HG03025 (cell line): ENCODE data around the gene PARD3B.

ENCODE experiments used
- ATAC-seq: cut with Tn5 transposase; IDR thresholded peaks from one replicate; pipeline ENCODE4 v1.9.1; 2021; ENCODE audit warnings: mild to moderate bottlenecking, moderate library complexity; ENCODE audit not compliant: unreplicated experiment, low FRiP score

PARD3B gene

GRCh38 chr2:205555566-205556230, 1010.4 kb downstream of the PARD3B start:
- no peak for ATAC-seq

- ATAC-seq, result no peak
Observed at GRCh38 chr2:205556357-205556756, 1011.1 kb downstream of the PARD3B start.

DNA sequence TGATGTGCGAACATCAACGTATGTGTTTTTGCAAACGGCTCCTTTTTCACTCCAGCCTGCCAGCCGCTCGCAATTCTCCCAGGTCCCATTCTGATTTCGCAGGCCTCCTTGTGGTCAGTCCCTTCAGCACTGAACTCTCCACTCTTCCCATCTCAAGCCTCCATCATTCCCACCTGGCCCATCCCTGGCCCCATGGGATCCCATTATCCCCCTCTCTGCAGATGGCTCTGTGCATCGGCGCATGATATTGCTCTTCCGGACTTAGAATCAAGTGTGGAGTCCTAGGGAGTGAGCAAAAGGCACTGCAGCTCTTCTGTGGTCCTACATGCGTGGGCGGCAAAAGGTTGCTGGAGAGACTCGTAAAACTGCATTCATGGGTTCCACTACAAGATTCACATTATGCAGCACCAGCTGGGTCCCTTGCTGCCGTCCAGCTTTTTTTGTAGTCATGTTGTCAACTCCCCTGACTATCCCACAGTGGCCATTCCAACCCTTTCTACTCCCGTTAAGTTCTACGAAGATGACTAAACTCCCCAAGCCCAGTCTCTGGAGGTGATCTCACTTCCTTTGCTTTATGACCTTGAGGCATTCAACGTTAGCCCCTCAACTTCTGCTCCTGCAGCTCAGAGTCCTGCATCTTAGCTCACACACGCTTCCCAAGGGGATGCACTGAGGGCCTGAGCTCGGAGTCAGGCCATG, 1011.7 kb downstream of the PARD3B start:
- no peak for ATAC-seq

GRCh38 chr2:205557873-205558272, 1012.6 kb downstream of the PARD3B start:
- ATAC-seq, result no peak

- no peak for ATAC-seq
Observed at GRCh38 chr2:205561441-205561840, 1016.2 kb downstream of the PARD3B start.

DNA sequence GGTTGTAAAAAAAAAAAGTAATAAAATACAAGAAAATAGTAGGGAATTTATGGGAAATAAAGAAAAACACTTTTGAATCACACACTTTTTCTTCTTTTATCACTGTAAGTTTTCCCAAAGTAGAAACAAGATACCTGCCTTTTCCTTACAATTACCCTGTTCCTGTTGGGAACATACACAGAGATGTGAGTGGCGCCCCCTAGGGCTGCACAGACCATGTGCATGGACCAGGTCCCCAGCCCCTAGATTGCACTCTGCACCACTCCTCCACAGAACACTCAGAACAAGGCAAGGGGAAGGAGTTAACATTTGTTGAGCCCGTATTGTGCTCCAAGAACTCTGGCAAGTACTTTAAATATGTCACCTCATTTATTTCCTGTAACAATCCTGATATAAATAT, 1018.4 kb downstream of the PARD3B start:
- no peak for ATAC-seq

- no peak for ATAC-seq
Observed at GRCh38 chr2:205564346-205565141, 1019.3 kb downstream of the PARD3B start.

DNA sequence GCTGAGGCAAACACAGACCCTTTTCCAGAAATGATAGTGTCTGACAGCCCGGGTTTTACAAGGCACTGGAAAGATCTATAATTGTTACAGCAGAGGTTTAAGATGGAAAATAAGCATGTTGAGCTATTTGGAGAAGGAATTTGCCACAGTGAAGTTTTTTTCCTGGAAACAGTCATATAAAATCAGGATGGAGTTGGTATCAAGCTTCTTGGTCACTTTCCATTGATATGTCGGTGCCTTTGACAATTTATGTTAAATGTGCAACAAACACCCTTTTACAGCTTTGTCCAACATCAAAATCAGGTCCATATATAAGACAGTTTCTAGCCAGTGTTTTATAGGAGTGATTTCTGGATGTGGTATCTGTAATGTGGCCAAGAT, 1019.9 kb downstream of the PARD3B start:
- ATAC-seq, result no peak

- no peak for ATAC-seq
Observed at GRCh38 chr2:205566606-205567168, 1021.4 kb downstream of the PARD3B start.

DNA sequence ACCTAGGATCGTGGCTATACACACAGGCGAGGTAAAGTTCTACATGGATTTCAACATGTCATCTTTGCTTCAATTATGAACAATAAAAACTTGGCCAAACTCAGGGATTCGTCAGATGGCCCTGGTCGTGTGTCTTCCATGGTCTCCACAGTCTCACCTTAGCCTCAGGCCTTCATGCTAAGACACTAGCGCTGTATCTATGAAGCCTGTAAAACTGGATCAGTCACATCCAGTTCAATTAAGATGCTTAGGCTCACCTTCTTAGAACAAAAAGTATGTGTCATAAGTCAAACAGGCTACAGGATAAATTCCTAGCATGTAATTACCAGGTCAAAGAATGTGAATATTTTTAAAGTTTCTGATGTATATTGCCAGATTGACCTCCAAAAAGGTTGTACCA, 1023.3 kb downstream of the PARD3B start:
- ATAC-seq, result no peak

DNA sequence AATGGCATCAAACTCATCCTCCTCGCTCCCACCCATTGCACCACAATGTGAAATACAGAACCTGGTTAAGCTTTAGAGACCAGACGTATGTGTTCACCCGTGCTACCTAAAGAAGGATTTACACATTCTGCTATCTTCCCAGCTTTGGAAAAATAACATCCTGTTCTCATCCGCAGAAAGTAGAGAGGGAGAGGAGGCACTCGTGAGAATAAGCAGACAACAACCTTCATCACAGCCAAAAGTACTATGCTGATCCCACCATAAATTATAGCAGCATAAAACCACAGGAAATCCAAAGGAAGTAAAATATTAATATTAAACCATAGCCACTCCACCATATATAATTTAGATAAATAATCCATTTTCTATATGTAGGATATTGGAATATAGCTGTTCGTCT, 1025.4 kb downstream of the PARD3B start:
- no peak for ATAC-seq

GRCh38 chr2:205571360-205571959, 1026.2 kb downstream of the PARD3B start:
- ATAC-seq, result no peak

- no peak for ATAC-seq
Observed at GRCh38 chr2:205574001-205574400, 1028.7 kb downstream of the PARD3B start.

GRCh38 chr2:205579335-205579734, 1034.1 kb downstream of the PARD3B start:
- no peak for ATAC-seq

DNA sequence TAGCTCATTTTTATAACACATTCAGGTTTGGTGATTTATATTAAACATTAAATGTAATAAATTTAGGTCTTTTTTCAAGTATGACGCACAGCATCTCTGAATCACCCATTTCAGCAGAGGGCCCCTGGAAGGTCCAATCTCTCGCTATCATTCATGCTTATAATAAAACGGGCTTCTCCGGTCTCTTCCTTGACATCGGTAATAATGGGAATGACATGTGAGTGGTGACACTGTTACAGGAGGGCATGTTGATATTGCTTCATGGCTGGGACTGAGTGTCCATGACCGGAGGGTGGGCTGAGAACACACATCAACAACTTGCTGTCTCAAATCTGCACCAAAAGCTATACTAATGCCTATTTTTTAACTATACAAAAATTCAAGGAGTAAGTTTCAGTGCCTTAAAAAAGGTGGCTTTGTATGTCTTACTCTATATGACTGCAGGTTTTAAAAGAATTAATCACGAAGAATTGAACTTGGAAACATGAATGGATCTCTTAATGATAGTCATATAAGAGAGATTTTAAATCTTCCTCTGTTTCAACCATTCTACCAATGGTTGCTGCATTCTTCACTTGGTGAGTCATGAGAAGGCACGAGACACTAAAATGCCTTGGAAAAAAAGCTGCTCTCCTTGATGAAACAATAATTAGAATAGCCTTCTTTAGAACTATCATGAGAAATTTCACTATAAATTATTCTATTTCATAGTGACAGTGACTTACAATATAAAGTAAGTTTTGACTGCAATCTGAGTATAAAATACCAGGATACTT, 1035.1 kb downstream of the PARD3B start:
- ATAC-seq, result no peak

- ATAC-seq, result no peak
Observed at GRCh38 chr2:205582366-205582765, 1037.1 kb downstream of the PARD3B start.

DNA sequence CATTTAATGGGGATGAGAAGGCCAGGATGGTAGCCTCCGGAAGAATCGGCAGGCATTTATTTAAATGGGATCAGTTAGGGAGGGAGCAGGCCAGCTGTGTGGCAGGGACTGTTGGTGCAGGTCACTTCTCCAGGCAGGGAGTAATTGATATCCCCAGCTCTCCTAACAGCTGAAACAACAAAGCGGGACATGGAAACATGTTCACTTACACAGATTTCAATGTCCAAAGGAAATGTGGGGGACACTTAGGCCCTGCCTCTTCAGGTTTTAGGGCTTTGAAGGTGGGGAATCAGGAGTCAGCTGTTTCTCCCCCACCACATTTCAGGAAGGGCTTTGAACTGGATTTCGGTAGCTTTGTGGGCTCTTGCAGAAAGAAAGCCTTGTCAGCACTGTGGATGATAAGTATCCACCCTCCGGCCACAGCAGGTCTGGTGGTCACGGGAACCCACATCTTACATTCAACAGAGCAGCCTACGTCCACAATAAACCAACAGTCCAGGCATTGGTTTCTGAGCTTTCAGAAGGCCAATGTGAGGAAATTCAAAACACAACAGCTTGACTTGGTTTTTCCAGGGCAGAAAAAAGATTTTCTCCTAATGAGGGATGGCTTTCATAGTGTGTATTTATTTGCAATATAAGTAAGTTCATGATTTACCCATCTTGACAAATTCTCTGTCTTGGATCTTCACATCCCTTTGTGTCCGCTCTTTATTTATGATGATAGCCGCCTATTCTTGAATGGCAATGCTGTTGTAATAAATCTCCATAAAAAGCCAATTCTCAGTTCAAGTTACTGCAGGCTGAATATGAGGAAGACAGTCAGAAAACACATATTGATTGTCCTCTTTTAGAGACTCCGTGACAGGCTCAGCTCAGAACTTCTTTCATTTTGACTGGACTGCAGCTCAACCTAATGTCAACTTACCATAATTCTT, 1040.4 kb downstream of the PARD3B start:
- no peak for ATAC-seq

GRCh38 chr2:205586626-205587025, 1041.4 kb downstream of the PARD3B start:
- no peak for ATAC-seq

DNA sequence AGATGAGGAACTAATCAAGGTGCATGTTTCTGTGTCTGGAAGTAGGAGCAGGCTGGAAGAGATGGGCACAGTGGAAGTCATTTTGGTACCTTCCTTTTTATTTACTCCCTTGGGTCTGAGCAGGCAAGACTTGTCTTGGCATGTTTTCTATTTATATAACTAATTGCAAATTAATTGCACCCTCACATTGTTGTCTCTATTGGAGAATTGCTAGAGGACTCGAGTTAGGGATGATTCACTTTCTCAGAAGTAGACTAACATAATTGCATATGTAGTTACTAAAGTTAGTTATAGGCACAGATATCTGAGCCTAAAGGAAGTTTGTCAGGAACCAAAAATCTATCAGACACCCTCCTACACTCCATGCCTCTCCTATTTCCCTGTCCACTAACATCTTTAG, 1044.2 kb downstream of the PARD3B start:
- no peak for ATAC-seq
